Dedifferentiated amniotic fluid mesenchymal stem cell (primary cell): ENCODE measurements around the gene DIP2B.
"Not testable (repeated sequence)": the region's sequence is repeated elsewhere in the genome, so short reads cannot be mapped to it uniquely, and the experiment has no call there.

Source experiments
- DNase-seq: peaks from one replicate; pipeline ENCODE4 v3.0.0-alpha.2; 2016; ENCODE audit errors: extremely low spot score

The DIP2B gene

GRCh38 chr12:50520416-50521207 lies 15.8 kb downstream of the DIP2B start:
- DNase-seq = no peak

- DNase-seq = not testable (repeated sequence)
Observed at GRCh38 chr12:50521781-50522180, 17.0 kb downstream of the DIP2B start.

- no peak for DNase-seq
Observed at GRCh38 chr12:50523772-50524171, 19.0 kb downstream of the DIP2B start.

GRCh38 chr12:50524621-50525020 lies 19.8 kb downstream of the DIP2B start:
- DNase-seq = no peak

GRCh38 chr12:50525422-50525821 lies 20.6 kb downstream of the DIP2B start:
- no peak for DNase-seq

- DNase-seq = no peak
Observed at GRCh38 chr12:50527359-50527726, 22.6 kb downstream of the DIP2B start.

GRCh38 chr12:50528800-50529199 lies 24.0 kb downstream of the DIP2B start:
- no peak for DNase-seq

GRCh38 chr12:50529345-50529744 lies 24.6 kb downstream of the DIP2B start:
- no peak for DNase-seq

- DNase-seq = no peak
Observed at GRCh38 chr12:50530532-50530931, 25.7 kb downstream of the DIP2B start.

GRCh38 chr12:50533203-50533584 lies 28.4 kb downstream of the DIP2B start:
- DNase-seq = no peak

- DNase-seq = no peak
Observed at GRCh38 chr12:50533971-50534370, 29.2 kb downstream of the DIP2B start.

- DNase-seq = no peak
Observed at GRCh38 chr12:50536831-50537537, 32.2 kb downstream of the DIP2B start.

- no peak for DNase-seq
Observed at GRCh38 chr12:50537538-50537919, 32.7 kb downstream of the DIP2B start.

GRCh38 chr12:50538182-50538581 lies 33.4 kb downstream of the DIP2B start:
- DNase-seq = no peak

- DNase-seq = no peak
Observed at GRCh38 chr12:50541139-50541538, 36.4 kb downstream of the DIP2B start.

GRCh38 chr12:50542448-50542847 lies 37.7 kb downstream of the DIP2B start:
- DNase-seq = peak; percentile 25

GRCh38 chr12:50543188-50543587 lies 38.4 kb downstream of the DIP2B start:
- not testable (repeated sequence) for DNase-seq

- DNase-seq = no peak
Observed at GRCh38 chr12:50545213-50545612, 40.4 kb downstream of the DIP2B start.

GRCh38 chr12:50545786-50546185 lies 41.0 kb downstream of the DIP2B start:
- no peak for DNase-seq

GRCh38 chr12:50546441-50547318 lies 41.9 kb downstream of the DIP2B start:
- no peak for DNase-seq

GRCh38 chr12:50547742-50548141 lies 43.0 kb downstream of the DIP2B start:
- no peak for DNase-seq

GRCh38 chr12:50549885-50550284 lies 45.1 kb downstream of the DIP2B start:
- no peak for DNase-seq
